Lung (tissue), 12 donors: ENCODE measurements around the gene PLCB2. TPM values are rescaled to one million over a fixed set of nuclear protein-coding genes. Genes with fewer than 3 reads are reported as not detected.

Experiments
- ATAC-seq: fragments of 200-7000 bp; cut with Tn5 transposase; one replicate; pipeline ENCODE4 v1.9.1; 2020; ENCODE audit warnings: moderate number of reproducible peaks; ENCODE audit not compliant: insufficient read depth, low FRiP score
- DNase-seq, 3 donors: peaks; one replicate each; pipeline ENCODE4 v3.0.0-alpha.2; 2013 to 2017
- H3K27ac ChIP-seq, 2 donors: one replicate each; pipeline ENCODE4 v1.5.1; 2013; ENCODE audit warnings: mild to moderate bottlenecking in 2 of 2, moderate library complexity in 2 of 2, control low read depth in 1 of 2, inconsistent platforms in 1 of 2, low read depth in 1 of 2, low read length in 1 of 2
- H3K27me3 ChIP-seq, 3 donors: one replicate each; pipeline ENCODE4 v1.5.1; 2013; ENCODE audit warnings: low read length in 2 of 3; ENCODE audit not compliant: control insufficient read depth in 3 of 3, insufficient read depth in 3 of 3
- H3K36me3 ChIP-seq, 4 donors: one replicate each; pipeline ENCODE4 v1.5.1; 2013; ENCODE audit warnings: low read length in 4 of 4, mild to moderate bottlenecking in 1 of 4, moderate library complexity in 1 of 4; ENCODE audit not compliant: control insufficient read depth in 4 of 4, insufficient read depth in 4 of 4
- H3K4me1 ChIP-seq, 5 donors: one replicate each; pipeline ENCODE4 v1.5.1; 2013; ENCODE audit warnings: low read length in 5 of 5, mild to moderate bottlenecking in 2 of 5, moderate library complexity in 1 of 5; ENCODE audit not compliant: control insufficient read depth in 5 of 5, insufficient read depth in 5 of 5
- H3K4me3 ChIP-seq: one replicate; pipeline ENCODE4 v1.5.1; 2013; ENCODE audit warnings: mild to moderate bottlenecking, control low read depth, moderate library complexity
- H3K9ac ChIP-seq, 2 donors: one replicate each; pipeline ENCODE4 v1.5.1; 2013; ENCODE audit warnings: low read length in 2 of 2, control low read depth in 1 of 2; ENCODE audit not compliant: insufficient read depth in 1 of 2
- H3K9me3 ChIP-seq, 4 donors: one replicate each; pipeline ENCODE4 v1.5.1; 2013; ENCODE audit warnings: low read length in 3 of 4, mild to moderate bottlenecking in 1 of 4, moderate library complexity in 1 of 4; ENCODE audit not compliant: control insufficient read depth in 4 of 4, insufficient read depth in 3 of 4
- WGBS, 2 donors: extraction: QIAGEN DNeasy Blood & Tissue Kit; methylation state at CpG; one replicate each; pipeline ENCODE4 v1.1.7; 2013; 5-methylcytosine and 5-hydroxymethylcytosine counted together
- polyA plus RNA-seq, 2 donors: library from polyadenylated mRNA; stranded (reverse); fragments of 200-250 nt; gene quantifications; one replicate each; pipeline ENCODE4 v1.2.1, GENCODE V29; 2013
- total RNA-seq, 2 donors: library from RNA; depleted of rRNA in 1 of 2; stranded (reverse); fragments of >200 nt in 1 of 2; gene quantifications; one replicate each; pipeline ENCODE4 v1.2.1, GENCODE V29; 2014 to 2021
- TF ChIP-seq, protein P1 (sequence below): IDR thresholded peaks from 2 replicates; pipeline ENCODE4 v1.5.1; 2012; ENCODE audit warnings: mild to moderate bottlenecking; ENCODE audit errors: control extremely low read depth, extremely low read depth
- donor health status: control.
- donor health status: control.
- donor health status: Bipolar disorder and iron deficiency.
- donor health status: healthy.
- donor health status: DM: yes; HTN: yes; CAD: no.

The PLCB2 gene
- total and polyA plus RNA-seq, 4 donors: 17.9 to 76.7 (median 51.2) TPM

DNA sequence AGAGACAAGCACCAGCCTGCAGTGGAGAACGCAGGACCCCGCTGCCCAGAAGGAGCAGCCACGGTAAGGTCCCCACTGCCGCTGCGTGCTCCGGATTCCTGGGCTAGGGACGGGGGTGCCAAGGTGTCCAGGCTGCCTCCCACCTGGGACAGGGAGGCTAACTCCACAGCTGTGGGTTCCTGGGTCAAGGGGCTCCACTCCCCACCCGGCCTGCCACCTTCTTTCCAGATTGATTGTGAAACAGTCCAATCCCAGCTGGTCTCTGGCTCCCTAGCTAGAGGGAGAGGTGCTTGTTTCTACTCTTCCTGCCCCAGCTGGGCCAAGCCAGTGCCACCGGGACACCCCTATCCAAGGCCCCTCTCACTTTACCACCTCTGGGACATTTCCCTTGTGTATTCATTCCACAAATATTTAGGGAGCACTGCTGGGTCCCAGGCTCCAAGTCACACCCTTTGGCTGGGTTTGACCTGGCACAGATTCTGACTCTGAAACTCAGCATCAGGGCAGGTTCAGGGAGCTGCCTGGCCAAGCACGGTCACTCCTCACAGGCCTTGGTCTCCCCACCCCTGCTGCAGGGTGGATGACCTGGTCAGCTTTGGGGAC is 67.0 kb downstream of the PLCB2 start:
- no peak for DNase-seq
- Histone ChIP-seq H3K27ac (no peak overlapping the region), H3K4me3 (no peak overlapping the region), H3K9ac (no peak overlapping the region), H3K9me3 (peaks cover 0 to 2% (median 0%) of the 10 kb centered on the region in 4 donors), H3K4me1 (peaks cover 0 to 18% (median 5%) of the 10 kb centered on the region in 5 donors), H3K27me3 (peaks cover 0 to 4% (median 0%) of the 10 kb centered on the region in 3 donors), H3K36me3 (no peaks in the 10 kb centered on the region)
- ATAC-seq: no peak
- TF ChIP-seq, protein P1, sequence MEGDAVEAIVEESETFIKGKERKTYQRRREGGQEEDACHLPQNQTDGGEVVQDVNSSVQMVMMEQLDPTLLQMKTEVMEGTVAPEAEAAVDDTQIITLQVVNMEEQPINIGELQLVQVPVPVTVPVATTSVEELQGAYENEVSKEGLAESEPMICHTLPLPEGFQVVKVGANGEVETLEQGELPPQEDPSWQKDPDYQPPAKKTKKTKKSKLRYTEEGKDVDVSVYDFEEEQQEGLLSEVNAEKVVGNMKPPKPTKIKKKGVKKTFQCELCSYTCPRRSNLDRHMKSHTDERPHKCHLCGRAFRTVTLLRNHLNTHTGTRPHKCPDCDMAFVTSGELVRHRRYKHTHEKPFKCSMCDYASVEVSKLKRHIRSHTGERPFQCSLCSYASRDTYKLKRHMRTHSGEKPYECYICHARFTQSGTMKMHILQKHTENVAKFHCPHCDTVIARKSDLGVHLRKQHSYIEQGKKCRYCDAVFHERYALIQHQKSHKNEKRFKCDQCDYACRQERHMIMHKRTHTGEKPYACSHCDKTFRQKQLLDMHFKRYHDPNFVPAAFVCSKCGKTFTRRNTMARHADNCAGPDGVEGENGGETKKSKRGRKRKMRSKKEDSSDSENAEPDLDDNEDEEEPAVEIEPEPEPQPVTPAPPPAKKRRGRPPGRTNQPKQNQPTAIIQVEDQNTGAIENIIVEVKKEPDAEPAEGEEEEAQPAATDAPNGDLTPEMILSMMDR: no peak
- 85 to 90% methylated on average over 10 of the region's 10 CpGs for WGBS, 2 donors

DNA sequence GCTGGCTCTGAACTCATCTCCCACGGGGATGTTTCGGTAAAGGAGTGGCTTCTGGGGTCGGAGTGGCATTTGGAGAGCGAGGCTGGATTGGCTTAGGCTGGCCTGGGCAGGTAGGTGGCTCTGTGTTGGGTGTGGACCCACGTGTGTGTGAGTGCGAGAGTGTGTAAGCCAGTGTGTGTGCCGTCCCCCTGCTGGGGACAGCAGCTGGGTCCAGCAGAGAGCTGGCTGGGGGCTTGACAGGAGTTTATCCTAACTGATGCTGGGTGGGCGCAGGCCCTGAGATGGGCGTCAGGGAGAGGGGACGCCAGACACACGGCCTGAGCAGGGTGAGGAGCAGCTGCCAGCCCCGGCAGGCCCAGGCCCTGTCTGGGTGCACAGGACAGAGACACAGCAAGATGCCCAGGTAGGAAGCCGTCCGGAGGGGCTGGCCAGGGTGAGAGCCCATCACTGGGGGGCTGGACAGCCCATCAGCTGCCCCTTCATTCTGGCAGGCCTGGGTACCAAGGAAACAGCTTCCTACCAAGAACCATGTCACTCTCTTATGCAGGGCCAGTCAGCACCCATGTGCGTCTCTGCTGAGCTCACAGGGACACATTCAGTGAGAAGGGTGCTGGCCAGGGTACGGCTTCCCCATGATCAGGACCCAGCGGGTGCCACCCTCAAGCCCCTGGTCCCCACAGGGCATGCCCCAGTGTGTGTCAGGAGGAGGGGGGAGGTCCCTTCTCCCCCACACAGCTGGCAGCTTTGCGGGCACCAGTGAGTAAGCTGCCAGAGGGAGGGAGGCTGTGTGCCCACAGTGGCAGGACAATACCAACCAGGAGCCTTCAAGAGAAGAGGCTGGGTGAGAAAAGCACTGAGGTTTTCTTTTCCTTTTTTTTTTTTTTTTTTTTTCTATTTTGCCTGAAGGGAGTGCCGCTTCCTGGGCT is 67.8 kb downstream of the PLCB2 start:
- H3K27me3 ChIP-seq: peaks cover 0 to 4% (median 0%) of the 10 kb centered on the region in 3 donors
- ATAC-seq (peak; percentile 9), DNase-seq (no peak)
- TF ChIP-seq, protein P1: no peak
- WGBS, 2 donors: 83 to 91% methylated on average over 19 of the region's 19 CpGs
- no peak overlapping the region for H3K4me3 ChIP-seq
- H3K27ac ChIP-seq: no peak overlapping the region
- H3K36me3 ChIP-seq: no peaks in the 10 kb centered on the region
- H3K9me3 ChIP-seq: peaks cover 0 to 2% (median 0%) of the 10 kb centered on the region in 4 donors
- H3K9ac ChIP-seq: peak overlapping the region in 1 of 2 donors; percentile 33
- peaks cover 0 to 15% (median 2%) of the 10 kb centered on the region in 5 donors for H3K4me1 ChIP-seq

DNA sequence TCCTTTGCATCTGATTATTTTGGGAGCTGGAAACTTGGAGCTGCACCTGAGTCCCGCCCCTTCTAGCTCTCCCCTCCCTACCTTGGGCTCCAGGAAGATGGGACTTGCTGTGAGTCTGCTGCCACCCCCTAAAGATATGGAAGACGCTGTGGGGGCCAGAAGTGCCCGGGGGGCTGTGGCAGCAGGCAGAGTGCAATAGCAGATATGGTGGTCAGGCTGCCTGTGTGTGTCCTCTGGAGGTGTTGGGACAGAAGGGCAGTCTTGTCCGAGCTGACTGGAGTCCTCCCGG is 68.4 kb downstream of the PLCB2 start:
- TF ChIP-seq, protein P1: no peak
- ATAC-seq: no peak

More for the DNA sequence above, 68.4 kb downstream of the PLCB2 start:
- Histone ChIP-seq H3K9ac (peak overlapping the region in 1 of 2 donors; percentile 33), H3K27ac (no peak overlapping the region), H3K36me3 (no peaks in the 10 kb centered on the region), H3K27me3 (peaks cover 0 to 4% (median 0%) of the 10 kb centered on the region in 3 donors), H3K4me3 (no peak overlapping the region), H3K4me1 (peaks cover 0 to 15% (median 2%) of the 10 kb centered on the region in 5 donors), H3K9me3 (peaks cover 0 to 2% (median 0%) of the 10 kb centered on the region in 4 donors)
- DNase-seq: no peak
- WGBS, 2 donors: 37 to 62% methylated on average over 5 of the region's 5 CpGs
